ENCODE data around the gene MIOS.

GRCh38 chr7:7533831-7534430 is 32.8 kb upstream of the MIOS start:
- TF ChIP-seq POLR2A (IDR thresholded peaks at IDR 0.05; ENCODE audit: low read depth, low read length) (no peak), POLR2AphosphoS5 (IDR thresholded peaks at IDR 0.05; ENCODE audit: low read depth, low read length) (no peak), SPI1 (IDR thresholded peaks at IDR 0.05; ENCODE audit: low read depth, low read length) (no peak), TAF1 (IDR thresholded peaks at IDR 0.05; ENCODE audit: low read depth, low read length) (no peak)
